NCI-H82 treated with DMSO at 0.1 percent for 48 hours (cell line): ENCODE results near the gene UBE2N.
A peak's percentile ranks its signal among the peaks of the same experiment; 100 is the strongest.
"Not testable (repeated sequence)": the region's sequence is repeated elsewhere in the genome, so short reads cannot be mapped to it uniquely, and the experiment has no call there.

Experiments
- DNase-seq: peaks from one replicate; lab custom pipeline; 2025; ENCODE audit not compliant: unreplicated experiment; lab: John Stamatoyannopoulos, UW

Gene UBE2N

GRCh38 chr12:93447555-93448290 is 6.0 kb upstream of the UBE2N start:
- no peak for DNase-seq

DNA sequence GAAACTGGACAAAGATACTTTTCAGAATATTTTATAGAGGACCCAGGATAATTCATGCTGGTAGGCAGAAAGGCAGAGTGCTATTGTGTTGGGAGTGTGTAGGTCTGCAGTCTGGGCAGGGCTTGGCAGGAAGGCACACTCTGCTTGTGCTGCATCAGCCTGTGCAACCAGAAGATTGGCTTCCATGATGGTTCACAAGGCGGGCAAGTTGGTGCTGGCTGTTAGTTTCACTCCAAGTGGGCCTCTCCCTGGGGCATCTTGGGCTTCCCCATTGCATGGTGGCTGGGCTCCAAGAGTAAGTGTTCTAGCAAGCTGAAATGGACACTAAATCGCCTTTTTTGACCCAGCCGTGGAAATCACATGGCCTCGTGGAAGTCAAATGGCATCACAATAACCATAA is 1.8 kb upstream of the UBE2N start:
- DNase-seq, result no peak

DNA sequence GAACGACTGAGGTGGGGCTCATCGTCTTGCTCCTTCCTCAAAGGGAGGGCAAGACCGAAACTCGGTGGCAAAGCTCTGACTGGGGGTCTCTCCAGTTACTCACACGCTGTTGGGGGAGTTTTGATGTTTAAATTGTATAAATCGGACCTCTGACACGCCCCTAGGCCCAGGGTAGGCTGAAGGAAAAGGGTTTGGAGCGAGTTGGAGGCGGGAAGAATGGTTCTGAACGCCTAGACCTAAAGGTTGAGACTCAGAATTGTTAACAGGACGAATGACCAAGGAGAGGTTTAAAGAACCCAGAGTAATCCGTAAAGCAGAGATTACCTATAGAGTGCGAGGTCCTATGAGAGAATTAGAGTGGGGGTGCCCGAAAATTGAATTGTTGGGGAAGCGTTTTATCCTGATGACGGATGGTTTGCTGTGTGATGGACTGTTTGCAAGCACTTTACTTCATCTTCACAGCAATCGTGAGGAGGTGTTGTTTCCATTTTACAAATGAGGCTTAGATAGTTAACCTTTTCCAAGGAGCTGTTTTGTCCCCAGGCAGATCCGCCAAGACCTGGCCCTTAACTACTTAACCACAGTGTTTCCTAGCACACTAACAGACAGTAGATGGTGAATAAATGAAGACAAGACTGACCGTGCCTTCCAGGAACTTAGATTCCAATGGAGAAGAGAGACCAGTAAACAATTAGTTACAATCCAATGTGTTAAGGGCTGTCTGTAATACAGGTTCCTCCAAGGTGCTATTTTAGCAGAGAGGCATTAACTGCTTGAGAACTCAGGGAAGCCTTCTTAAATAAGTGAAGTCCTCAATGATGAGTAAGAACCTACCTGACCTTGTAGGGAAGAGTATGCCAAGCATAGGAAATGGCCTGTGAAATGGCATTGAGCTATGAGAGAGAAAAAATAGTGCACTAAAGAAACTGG is 929 bp upstream of the UBE2N start:
- DNase-seq, result no peak

- DNase-seq, result no peak
These were observed 598 bp downstream of the UBE2N start for GRCh38 chr12:93441081-93441616.

- no peak for DNase-seq
These were observed 1.5 kb downstream of the UBE2N start for GRCh38 chr12:93440043-93440835.

GRCh38 chr12:93438266-93439050 is 3.3 kb downstream of the UBE2N start:
- DNase-seq, result no peak

DNA sequence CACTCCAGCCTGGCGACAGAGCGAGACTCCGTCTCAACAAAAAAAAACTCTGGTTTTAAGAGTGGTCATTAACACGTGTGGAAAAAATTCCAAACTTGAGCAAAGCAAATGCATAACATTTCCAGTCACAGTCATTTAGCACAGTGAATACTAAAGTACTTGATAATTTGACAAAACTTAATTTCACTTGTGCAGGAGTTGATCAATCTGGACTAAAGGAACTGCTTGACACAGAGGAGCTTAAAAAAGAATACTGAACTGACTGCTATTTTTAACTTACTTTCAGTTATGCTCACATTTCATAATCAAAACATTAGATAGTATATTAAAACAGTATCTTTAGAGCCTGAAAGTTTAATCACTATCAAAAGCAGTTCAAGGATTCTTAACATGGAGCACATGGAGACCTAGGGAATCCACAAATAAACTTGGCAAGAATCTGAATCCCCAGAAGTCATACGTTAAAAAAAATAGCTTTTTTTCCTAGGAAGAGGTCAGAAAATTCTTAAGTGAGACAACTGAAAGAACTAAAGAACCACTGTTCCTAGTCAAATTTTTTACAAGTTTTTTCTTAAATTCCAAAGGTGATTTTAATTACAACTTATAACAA is 7.4 kb downstream of the UBE2N start:
- DNase-seq, result no peak

DNA sequence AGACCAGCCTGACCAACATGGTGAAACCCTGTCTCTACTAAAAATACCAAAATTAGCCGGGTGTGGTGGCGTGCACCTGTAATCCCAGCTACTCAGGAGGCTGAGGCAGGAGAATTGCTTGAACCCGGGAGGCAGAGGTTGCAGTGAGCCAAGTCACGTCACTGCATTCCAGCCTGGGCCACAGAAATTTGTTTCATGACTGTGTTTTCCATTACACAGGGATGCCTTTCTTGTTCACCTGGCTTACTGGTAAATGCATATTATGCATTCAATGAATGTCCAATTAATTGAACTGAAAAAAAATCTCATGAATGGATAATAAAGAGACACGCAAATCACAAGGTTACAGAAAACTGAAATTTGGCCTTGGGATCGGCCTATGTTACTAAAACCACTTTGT is 9.7 kb downstream of the UBE2N start:
- not testable (repeated sequence) for DNase-seq

DNA sequence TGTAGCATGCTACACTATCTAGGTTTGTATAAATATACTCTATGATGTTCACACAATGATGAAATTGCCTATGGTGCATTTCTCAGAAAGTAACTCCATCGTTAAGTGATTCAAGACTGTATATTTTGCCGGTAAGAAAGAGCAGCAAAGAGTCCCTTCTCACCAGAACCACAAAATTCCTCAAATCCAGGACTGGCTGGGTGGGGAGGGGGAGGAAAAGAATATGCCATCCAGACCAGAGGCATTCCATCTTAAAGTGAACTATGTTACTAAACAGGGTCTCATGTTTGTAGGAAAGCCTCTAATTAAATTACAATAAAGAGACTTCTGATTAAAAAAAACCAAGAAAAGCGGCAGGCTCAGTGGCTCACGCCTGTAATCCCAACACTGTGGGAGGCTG is 11.5 kb downstream of the UBE2N start:
- no peak for DNase-seq

DNA sequence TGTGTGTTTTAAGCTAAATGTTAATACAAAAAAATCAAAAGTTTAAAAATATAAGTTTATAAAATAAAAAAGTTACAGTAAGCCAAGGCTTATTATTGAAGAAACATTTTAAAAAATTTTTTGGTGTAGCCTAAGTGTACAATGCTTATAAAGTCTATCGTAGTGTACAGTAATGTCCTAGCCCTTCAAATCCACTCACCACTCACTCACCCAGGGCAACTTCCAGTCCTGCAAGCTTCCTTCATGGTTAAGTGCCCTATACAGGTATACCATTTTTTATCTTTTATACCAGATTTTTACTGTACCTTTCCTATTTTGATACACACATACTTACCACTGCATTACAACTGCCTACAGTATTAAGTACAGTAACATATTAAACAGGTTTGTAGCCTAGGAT is 11.9 kb downstream of the UBE2N start:
- DNase-seq, result no peak

- no peak for DNase-seq
These were observed 12.3 kb downstream of the UBE2N start for GRCh38 chr12:93429448-93429847.

- DNase-seq, result no peak
These were observed 13.8 kb downstream of the UBE2N start for GRCh38 chr12:93427779-93428564.

DNA sequence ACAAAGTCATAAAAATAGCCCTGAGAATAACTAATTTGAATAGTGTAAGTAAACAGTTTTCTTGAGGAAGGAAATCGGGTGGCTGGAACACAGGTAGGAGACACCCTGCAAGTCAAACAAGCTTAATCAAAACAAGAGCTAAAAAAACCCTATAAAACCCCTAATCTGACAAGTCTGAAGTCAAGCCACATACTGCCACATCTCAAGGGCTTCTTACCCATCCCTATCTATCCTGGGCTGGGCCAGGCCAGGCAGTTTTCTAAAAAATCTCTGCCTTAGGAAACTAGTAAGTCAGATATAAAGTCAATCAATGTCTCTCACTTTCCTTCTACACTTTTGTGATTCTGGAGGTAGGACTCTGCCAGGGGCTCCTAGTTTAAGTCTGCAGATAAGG is 15.3 kb downstream of the UBE2N start:
- DNase-seq, result no peak

DNA sequence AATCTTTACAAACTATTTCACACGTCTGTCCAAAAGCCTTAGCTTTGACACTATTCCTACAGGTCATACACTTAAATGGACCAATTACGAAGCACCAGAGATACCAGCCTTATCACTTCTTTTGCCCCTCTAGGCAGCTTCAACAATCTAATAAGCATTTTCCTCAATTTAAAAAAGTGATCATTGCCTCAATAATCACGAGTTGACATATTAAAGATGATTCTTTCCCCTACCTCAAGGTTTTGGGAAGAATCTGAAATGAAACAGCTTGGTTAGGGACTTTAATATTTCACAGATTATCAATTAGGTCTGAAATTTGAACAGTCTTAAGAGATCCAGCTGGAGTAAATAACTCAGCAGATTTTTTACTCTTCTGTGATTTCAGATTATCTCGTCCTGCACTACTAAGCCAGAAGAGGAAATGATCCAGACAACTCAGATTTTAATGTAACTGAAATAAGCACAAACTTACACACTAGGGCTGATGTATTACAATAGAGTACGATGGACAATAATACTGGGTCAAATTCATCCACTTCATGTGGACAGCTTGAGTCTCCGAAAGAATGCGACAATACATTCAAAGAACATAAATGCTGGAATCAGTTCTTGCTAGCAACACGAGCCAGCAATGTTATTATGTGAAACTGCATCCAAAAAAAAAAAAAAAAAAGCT is 15.9 kb downstream of the UBE2N start:
- DNase-seq, result no peak

GRCh38 chr12:93422050-93422449 is 19.7 kb downstream of the UBE2N start:
- DNase-seq, result no peak

- peak; percentile 41 for DNase-seq
These were observed 22.2 kb downstream of the UBE2N start for GRCh38 chr12:93419388-93420034.

DNA sequence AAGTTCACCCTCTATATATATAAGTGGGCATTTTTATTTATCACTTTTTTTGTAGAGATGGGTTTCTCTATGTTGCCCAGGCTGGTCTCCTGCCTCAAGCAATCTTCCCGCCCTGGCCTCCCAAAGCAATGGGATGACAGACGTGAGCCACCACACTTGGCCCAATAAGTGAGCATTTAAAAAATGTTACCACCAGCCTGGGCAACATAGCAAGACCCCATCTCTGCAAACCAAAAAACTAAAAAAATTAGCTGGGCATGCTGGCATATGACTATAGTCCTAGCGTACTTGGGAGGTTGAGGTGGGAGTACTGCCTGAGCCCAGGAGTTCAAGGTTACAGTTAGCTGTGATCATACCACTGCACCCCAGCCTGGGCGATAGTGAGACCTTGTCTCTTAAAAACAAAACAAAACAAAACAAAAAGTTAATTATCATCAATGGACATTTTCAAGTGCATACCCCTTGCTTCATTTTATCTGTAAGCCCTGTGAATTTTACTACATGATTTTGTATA is 23.7 kb downstream of the UBE2N start:
- DNase-seq, result no peak
